ENCODE data around the gene AGAP2.

DNA sequence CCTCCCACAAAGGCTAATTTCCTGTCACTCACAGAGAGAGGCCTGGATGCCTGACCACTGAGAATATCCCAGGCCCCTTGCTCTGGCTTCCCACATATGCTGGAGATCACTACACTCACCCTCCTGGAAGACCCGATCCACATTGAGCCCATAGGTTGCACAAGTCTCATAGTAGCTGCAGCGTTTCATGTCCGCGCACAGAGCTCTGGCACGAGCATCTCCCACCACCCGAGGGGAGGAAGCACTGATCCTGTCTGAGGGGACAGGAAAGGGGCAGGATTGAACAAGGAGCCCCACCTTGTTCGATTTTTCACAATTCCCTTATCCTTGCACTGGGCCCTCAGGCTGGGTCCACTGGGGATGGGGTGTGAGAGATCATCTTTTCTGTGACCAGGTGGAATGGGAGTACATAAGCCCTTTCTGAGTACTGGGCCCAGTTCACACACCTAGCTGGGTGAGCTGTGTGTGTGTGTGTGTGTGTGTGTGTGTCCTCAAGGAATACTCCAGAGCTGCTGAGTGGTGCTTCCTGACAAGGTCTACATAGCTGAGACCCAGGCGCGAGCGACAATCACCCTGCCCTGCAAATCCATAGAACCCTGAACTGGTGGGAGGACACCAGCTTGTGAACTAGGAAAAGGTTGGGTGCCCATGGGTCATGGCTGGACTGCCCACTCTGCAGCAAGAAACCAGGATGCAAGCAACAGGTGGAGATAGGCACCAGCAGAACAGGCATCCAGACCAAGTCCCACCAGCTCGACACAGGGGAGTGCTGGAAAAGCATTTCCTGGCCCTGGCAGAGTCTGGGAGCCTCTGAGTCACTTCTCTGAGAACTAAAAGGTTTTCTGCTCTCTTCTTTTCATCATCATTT lies 5.6 kb downstream of the AGAP2 start:
- TF ChIP-seq PHB2 (IDR thresholded peaks at IDR 0.05; ENCODE audit: partially characterized antibody) (no peak), ZNF12 (CRISPR knock-in tag; IDR thresholded peaks at IDR 0.05) (no peak), HDAC2 (CRISPR knock-in tag; IDR thresholded peaks at IDR 0.05) (no peak), ZSCAN21 (CRISPR knock-in tag; IDR thresholded peaks at IDR 0.05; ENCODE audit: borderline replicate concordance) (no peak), KDM4B (CRISPR knock-in tag; IDR thresholded peaks at IDR 0.05) (no peak), ZKSCAN5 (CRISPR knock-in tag; IDR thresholded peaks at IDR 0.05) (no peak), REST (IDR thresholded peaks at IDR 0.05; ENCODE audit: borderline replicate concordance in 1 of 2, low read depth in 1 of 2, low read length in 2 of 2) (no peak), ZNF232 (CRISPR knock-in tag; IDR thresholded peaks at IDR 0.05; ENCODE audit: borderline replicate concordance) (no peak), KLF9 (CRISPR knock-in tag; IDR thresholded peaks at IDR 0.05; ENCODE audit: low read depth) (no peak), PRDM10 (CRISPR knock-in tag; IDR thresholded peaks at IDR 0.05; ENCODE audit: low read depth) (no peak), REXO4 (CRISPR knock-in tag; IDR thresholded peaks at IDR 0.05; ENCODE audit: borderline replicate concordance) (no peak)
- TF ChIP-seq, protein P1, sequence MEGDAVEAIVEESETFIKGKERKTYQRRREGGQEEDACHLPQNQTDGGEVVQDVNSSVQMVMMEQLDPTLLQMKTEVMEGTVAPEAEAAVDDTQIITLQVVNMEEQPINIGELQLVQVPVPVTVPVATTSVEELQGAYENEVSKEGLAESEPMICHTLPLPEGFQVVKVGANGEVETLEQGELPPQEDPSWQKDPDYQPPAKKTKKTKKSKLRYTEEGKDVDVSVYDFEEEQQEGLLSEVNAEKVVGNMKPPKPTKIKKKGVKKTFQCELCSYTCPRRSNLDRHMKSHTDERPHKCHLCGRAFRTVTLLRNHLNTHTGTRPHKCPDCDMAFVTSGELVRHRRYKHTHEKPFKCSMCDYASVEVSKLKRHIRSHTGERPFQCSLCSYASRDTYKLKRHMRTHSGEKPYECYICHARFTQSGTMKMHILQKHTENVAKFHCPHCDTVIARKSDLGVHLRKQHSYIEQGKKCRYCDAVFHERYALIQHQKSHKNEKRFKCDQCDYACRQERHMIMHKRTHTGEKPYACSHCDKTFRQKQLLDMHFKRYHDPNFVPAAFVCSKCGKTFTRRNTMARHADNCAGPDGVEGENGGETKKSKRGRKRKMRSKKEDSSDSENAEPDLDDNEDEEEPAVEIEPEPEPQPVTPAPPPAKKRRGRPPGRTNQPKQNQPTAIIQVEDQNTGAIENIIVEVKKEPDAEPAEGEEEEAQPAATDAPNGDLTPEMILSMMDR (CRISPR knock-in tag; IDR thresholded peaks at IDR 0.05): no peak
